Measurements from ENCODE around the gene MAB21L1. TPM values are rescaled to one million over a fixed set of nuclear protein-coding genes. Genes with fewer than 3 reads are reported as not detected.

The MAB21L1 gene
- total and polyA plus RNA-seq, 2 of the 8 experiments (the other 6 are each of a cell fraction or from before 2014, with no cell fraction given): not detected

- Histone ChIP-seq H3K4me1 (replicated peaks in 1 of 4; ENCODE audit: control insufficient read depth in 3 of 4, insufficient read depth in 4 of 4, low read length in 3 of 4) (peaks cover 0 to 2% (median under 1%) of the 10 kb centered on the region in 4 experiments; a peak in 5 of 7 replicates), H3K79me1 (ENCODE audit: low read depth, low read length) (no peaks in the 10 kb centered on the region), H3K4me2 (ENCODE audit: insufficient read depth in 1 of 2, low read depth in 2 of 2, low read length in 2 of 2) (no peak overlapping the region), H3K27ac (ENCODE audit: low read depth, low read length) (no peak overlapping the region), H3K23me2 (ENCODE audit: low read depth, low read length) (peaks cover 1% of the 10 kb centered on the region; the same call in 1 of the 2 replicates), H4K20me1 (replicated peaks in 1 of 2; ENCODE audit: control insufficient read depth in 1 of 2, insufficient read depth in 2 of 2, low read length in 2 of 2) (peaks cover 0 to 5% of the 10 kb centered on the region in 2 experiments), H4K5ac (ENCODE audit: insufficient read length, low read depth, low read length) (no peak overlapping the region), H3K56ac (replicated peaks; ENCODE audit: insufficient read length, low read depth, low read length) (no peak overlapping the region), H2AK5ac (ENCODE audit: low read depth, low read length) (no peak overlapping the region), H3K18ac (ENCODE audit: extremely low read depth, low read length) (no peak overlapping the region), H3K9ac (replicated peaks in 1 of 4; ENCODE audit: extremely low read depth in 1 of 4, low read depth in 3 of 4, low read length in 3 of 4) (no peak overlapping the region), H3K23ac (ENCODE audit: insufficient read length) (no peak overlapping the region), H2BK120ac (replicated peaks; ENCODE audit: low read depth, low read length) (no peak overlapping the region), H3K9me3 (ENCODE audit: insufficient read depth in 2 of 2, low read depth in 1 of 2, low read length in 1 of 2) (no peaks in the 10 kb centered on the region), H3K4ac (replicated peaks; ENCODE audit: insufficient read length, low read depth, low read length) (no peak overlapping the region), H2BK20ac (ENCODE audit: low read length) (no peak overlapping the region), H3K36me3 (ENCODE audit: control insufficient read depth in 2 of 4, insufficient read depth in 4 of 4, low read length in 3 of 4) (no peaks in the 10 kb centered on the region), H4K91ac (replicated peaks; ENCODE audit: insufficient read length, low read length) (no peak overlapping the region), H3K27me3 (replicated peaks in 1 of 4; ENCODE audit: control insufficient read depth in 3 of 4, extremely low read depth in 1 of 4, insufficient read depth in 3 of 4, low read length in 3 of 4) (peaks cover 0 to 5% (median under 1%) of the 10 kb centered on the region in 4 experiments; a peak in 4 of 7 replicates), H3K4me3 (ENCODE audit: extremely low read depth in 1 of 4, insufficient read depth in 2 of 4, low read depth in 3 of 4, low read length in 4 of 4) (no peak overlapping the region), H2BK15ac (ENCODE audit: low read length) (no peak overlapping the region), H3K14ac (ENCODE audit: insufficient read length) (no peak overlapping the region), H2BK12ac (ENCODE audit: low read depth, low read length) (no peak overlapping the region), H2BK5ac (ENCODE audit: low read depth, low read length) (no peak overlapping the region), H2AFZ (ENCODE audit: low read length) (no peak overlapping the region), H4K8ac (ENCODE audit: extremely low read depth, insufficient read depth, low read length) (no peak overlapping the region), H3K79me2 (ENCODE audit: control insufficient read depth in 1 of 2, insufficient read depth in 2 of 2, low read length in 2 of 2) (no peaks in the 10 kb centered on the region)
- 88% methylated on average over 3 of the region's 3 CpGs; no CpG with 5 or more reads in 1 of the 2 experiments for WGBS, 2 experiments (ENCODE audit: extremely low coverage in 1 of 2, insufficient coverage in 1 of 2, insufficient read length in 1 of 2, insufficient replicate concordance in 2 of 2, low coverage in 1 of 2, low lambda C conversion rate in 2 of 2, missing lambda C conversion rate in 1 of 2)
- FAIRE-seq (no peak), DNase-seq (ENCODE audit: low read depth in 1 of 2, low spot score in 2 of 2) (no peak)
- ChIA-PET CTCF (ENCODE audit: partially characterized antibody) (no interaction called here), POLR2A (ENCODE audit: partially characterized antibody) (no interaction called here)
- TF ChIP-seq RFX5 (IDR thresholded peaks at IDR 0.05; ENCODE audit: borderline replicate concordance, low read depth, low read length): no peak
- TF ChIP-seq JUND (IDR thresholded peaks at IDR 0.05; ENCODE audit: low read length): no peak
- TF ChIP-seq ASH2L (IDR thresholded peaks at IDR 0.05; ENCODE audit: low read length): no peak
- no peak for TF ChIP-seq BCL11A (IDR thresholded peaks at IDR 0.05; ENCODE audit: low read depth in 2 of 2, low read length in 2 of 2)
- TF ChIP-seq KDM5A (IDR thresholded peaks at IDR 0.05; ENCODE audit: low read length): no peak
- TF ChIP-seq TCF12 (IDR thresholded peaks at IDR 0.05; ENCODE audit: low read depth, low read length): no peak
These were observed 7.3 kb upstream of the MAB21L1 start for GRCh38 chr13:35483761-35484160.

All from H1 (cell line).